ENCODE measurements around the gene RAMACL.

GRCh38 chr6:166559662-166560061 lies 26.8 kb downstream of the RAMACL start:
- TF ChIP-seq CTCF (IDR thresholded peaks at IDR 0.05) (no peak), POLR2A (IDR thresholded peaks at IDR 0.05) (no peak)
